Right atrium auricular region (tissue), 2 donors: ENCODE results near the gene THEM5. TPM values are rescaled to one million over a fixed set of nuclear protein-coding genes. Genes with fewer than 3 reads are reported as not detected.

ENCODE experiments used
- DNase-seq: peaks from one replicate; pipeline ENCODE4 v3.0.0-alpha.2; 2019; ENCODE audit warnings: low spot score
- H3K27ac ChIP-seq, 2 donors: fragments of 200-600 bp; sonication (generic); 1 replicate in 1 of 2; 2 replicates in 1 of 2; pipeline ENCODE4 v1.5.1; 2016 to 2019
- H3K27me3 ChIP-seq, 2 donors: fragments of 200-600 bp; sonication (generic); one replicate each; pipeline versions ENCODE4 v1.5.1 to v1.6.0; 2017 to 2019
- H3K36me3 ChIP-seq: fragments of 200-600 bp; sonication (generic); one replicate; pipeline ENCODE4 v1.5.1; 2016
- H3K4me1 ChIP-seq, 2 donors: fragments of 200-600 bp; sonication (generic); one replicate each; pipeline versions ENCODE4 v1.5.1 to v1.6.0; 2017 to 2019
- H3K4me3 ChIP-seq, 2 donors: fragments of 200-600 bp; sonication (generic); 1 replicate in 1 of 2; 2 replicates in 1 of 2; pipeline ENCODE4 v1.5.1; 2017 to 2019; ENCODE audit warnings: mild to moderate bottlenecking in 1 of 2, moderate library complexity in 1 of 2
- H3K9me3 ChIP-seq, 2 donors: fragments of 200-600 bp; sonication (generic); one replicate each; pipeline ENCODE4 v1.5.1; 2019
- total RNA-seq, 2 donors: library from RNA; depleted of rRNA; stranded (reverse); fragments of >200 nt; gene quantifications; one replicate each; pipeline ENCODE4 v1.1.0, GENCODE V29; 2016
- TF ChIP-seq, protein P1 (sequence below), 2 donors: fragments of 200-600 bp; sonication (generic); IDR thresholded peaks; one replicate each; pipeline ENCODE4 v1.5.1; 2019; ENCODE audit warnings: antibody characterized with exemption in 2 of 2

Gene THEM5
- total RNA-seq, 2 donors from 2014 or later = not detected

DNA sequence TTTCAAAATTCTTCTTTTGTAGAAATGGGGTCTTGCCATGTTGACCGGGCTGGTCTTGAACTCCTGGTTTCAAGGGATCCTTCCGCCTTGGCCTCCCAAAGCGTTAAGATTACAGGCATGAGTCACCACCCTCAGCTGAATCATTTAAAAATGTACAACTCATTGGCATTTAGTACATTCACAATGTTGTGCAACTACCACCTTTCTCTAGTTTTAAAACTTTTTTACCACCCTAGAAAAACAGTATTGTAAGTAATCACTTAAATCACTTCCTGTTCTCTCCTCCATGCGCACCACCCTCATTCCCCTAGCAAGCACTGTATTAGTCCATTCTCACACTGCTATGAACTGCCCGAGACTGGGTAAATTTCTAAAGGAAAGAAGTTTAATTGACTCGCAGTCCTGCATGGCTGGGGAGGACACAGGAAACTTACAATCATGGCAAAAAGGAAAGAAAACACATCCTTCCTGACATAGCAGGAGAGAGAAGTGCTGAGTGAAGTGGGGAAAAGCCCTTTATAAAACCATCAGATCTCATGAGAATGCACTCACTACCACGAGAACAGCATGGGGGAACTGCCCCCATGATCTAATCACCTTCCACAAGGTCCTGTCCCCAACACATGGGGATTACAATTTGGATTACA, 14.4 kb upstream of the THEM5 start:
- TF ChIP-seq, protein P1, sequence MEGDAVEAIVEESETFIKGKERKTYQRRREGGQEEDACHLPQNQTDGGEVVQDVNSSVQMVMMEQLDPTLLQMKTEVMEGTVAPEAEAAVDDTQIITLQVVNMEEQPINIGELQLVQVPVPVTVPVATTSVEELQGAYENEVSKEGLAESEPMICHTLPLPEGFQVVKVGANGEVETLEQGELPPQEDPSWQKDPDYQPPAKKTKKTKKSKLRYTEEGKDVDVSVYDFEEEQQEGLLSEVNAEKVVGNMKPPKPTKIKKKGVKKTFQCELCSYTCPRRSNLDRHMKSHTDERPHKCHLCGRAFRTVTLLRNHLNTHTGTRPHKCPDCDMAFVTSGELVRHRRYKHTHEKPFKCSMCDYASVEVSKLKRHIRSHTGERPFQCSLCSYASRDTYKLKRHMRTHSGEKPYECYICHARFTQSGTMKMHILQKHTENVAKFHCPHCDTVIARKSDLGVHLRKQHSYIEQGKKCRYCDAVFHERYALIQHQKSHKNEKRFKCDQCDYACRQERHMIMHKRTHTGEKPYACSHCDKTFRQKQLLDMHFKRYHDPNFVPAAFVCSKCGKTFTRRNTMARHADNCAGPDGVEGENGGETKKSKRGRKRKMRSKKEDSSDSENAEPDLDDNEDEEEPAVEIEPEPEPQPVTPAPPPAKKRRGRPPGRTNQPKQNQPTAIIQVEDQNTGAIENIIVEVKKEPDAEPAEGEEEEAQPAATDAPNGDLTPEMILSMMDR (IDR thresholded peaks at IDR 0.05) = no peak
- Histone ChIP-seq H3K4me1 (no peaks in the 10 kb centered on the region), H3K9me3 (no peaks in the 10 kb centered on the region), H3K27ac (no peak overlapping the region), H3K27me3 (no peaks in the 10 kb centered on the region), H3K36me3 (no peaks in the 10 kb centered on the region), H3K4me3 (no peak overlapping the region)
- no peak for DNase-seq

DNA sequence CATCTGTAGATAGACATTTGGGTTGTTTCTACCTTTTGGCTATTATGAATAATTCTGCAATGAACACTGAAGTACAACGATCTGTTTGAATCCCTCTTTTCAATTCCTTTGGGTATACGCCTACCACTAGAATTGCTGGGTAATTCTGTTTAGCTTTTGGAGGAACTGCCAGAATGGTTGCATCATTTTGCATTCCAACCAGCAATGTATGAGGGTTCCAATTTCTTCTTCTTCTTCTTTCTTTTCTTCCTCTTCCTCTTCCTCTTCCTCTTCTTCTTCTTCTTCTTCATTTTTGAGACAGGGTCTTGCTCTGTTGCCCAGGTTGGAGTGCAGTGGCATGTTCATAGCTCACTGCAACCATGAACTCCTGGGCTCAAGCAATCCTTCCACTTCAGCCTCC, 13.8 kb upstream of the THEM5 start:
- no peaks in the 10 kb centered on the region for H3K27me3 ChIP-seq
- TF ChIP-seq, protein P1 (IDR thresholded peaks at IDR 0.05) = no peak
- H3K36me3 ChIP-seq = no peaks in the 10 kb centered on the region
- no peaks in the 10 kb centered on the region for H3K9me3 ChIP-seq
- no peak overlapping the region for H3K27ac ChIP-seq
- H3K4me3 ChIP-seq = no peak overlapping the region
- DNase-seq = no peak
- no peaks in the 10 kb centered on the region for H3K4me1 ChIP-seq

DNA sequence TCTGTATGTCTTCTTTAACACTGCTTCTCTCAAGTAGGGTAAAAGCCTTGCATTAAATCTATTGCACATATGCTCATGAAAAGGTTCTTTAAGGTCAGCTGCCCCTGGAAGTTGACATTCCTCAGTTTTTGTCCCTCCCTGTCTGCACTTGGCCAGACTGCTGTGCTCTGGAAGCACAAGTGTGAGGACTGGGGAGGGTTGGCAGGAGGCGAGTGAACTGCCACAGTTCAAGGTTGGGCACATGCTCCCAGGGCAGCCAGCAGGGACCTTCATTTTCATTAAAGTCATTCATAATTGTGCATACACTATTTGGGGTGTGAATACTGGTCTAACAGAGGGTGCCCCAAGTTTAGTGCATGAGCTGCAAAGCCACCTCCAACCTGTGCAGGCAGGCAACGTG, 10.9 kb upstream of the THEM5 start:
- no peaks in the 10 kb centered on the region for H3K27me3 ChIP-seq
- no peak for DNase-seq
- no peak overlapping the region for H3K27ac ChIP-seq
- no peaks in the 10 kb centered on the region for H3K4me1 ChIP-seq
- H3K36me3 ChIP-seq = no peaks in the 10 kb centered on the region
- H3K9me3 ChIP-seq = no peaks in the 10 kb centered on the region
- H3K4me3 ChIP-seq = no peak overlapping the region
- TF ChIP-seq, protein P1 (IDR thresholded peaks at IDR 0.05) = no peak

DNA sequence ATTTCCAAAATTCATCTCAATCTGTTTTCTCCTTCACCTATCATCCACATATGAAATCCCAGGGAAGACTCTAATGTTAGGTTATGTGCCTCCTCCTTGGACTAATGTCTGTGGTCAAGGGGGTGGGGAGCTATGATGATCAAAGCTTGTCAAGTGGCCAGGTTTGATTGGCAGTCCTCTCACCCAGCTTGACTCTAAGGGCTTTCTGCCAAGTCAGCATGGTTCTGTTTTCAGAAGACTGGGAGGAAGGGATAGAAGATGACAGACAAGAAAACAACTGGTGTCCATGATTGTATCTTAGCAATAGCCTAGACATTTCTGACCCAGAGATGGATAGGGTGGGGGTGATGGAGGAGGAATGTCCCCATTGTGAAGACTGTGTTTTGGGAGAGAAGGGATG, 9.1 kb upstream of the THEM5 start:
- Histone ChIP-seq H3K4me1 (no peaks in the 10 kb centered on the region), H3K36me3 (no peaks in the 10 kb centered on the region), H3K9me3 (no peaks in the 10 kb centered on the region), H3K4me3 (no peak overlapping the region), H3K27me3 (no peaks in the 10 kb centered on the region), H3K27ac (no peak overlapping the region)
- TF ChIP-seq, protein P1 (IDR thresholded peaks at IDR 0.05) = no peak
- no peak for DNase-seq

DNA sequence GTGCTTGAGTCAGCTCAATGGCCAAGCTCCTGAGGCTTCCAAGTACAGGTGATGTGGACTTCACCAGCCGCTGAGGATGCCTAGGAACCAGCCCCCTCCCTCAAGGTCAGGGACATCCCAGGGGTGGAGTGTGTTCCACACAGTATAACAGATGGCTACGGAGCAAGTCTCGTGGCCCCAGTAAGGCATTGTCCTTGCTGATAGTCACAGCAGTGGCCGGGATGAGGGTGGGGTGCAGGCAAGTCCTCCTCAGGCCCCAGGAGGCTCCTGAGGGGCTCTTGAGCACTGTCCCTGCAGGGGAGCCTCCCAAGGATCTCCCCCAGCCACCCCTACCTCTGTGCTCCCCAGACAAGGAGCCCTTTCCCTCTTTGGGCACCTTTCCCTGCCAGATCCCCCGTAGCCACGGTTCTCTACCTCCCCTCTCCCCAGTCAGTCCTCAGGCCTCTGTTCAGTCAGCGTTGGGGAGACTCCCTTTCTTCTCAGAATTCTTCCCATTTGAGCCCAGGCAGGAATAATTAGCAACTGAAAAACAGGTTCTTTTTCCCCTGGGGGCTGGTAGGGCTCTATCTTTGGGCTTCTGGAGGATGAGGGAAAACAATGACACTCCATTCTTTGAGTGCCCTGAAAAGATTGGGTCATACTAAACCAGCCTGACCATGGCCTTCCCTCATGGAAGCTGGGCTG, 7.1 kb upstream of the THEM5 start:
- Histone ChIP-seq H3K9me3 (no peaks in the 10 kb centered on the region), H3K4me1 (peaks cover 0 to 5% of the 10 kb centered on the region in 2 donors), H3K36me3 (no peaks in the 10 kb centered on the region), H3K4me3 (no peak overlapping the region), H3K27me3 (no peaks in the 10 kb centered on the region), H3K27ac (no peak overlapping the region)
- TF ChIP-seq, protein P1 (IDR thresholded peaks at IDR 0.05) = no peak
- DNase-seq = no peak
